Keratinocyte (primary cell): ENCODE results near the gene SH3BGRL. TPM values are rescaled to one million over a fixed set of nuclear protein-coding genes. Genes with fewer than 3 reads are reported as not detected.

ENCODE experiments used
- DNase-seq: peaks from one replicate; pipeline ENCODE4 v3.0.0-alpha.2; 2011; ENCODE audit warnings: low read depth, missing footprints, low spot score
- FAIRE-seq: peaks from 2 replicates; lab custom pipeline; 2011; peaks lifted over from hg19 to GRCh38; lab: Jason Lieb, UNC
- H2AFZ ChIP-seq: 2 replicates; pipeline ENCODE4 v1.6.0; 2012; ENCODE audit warnings: low read length, control low read depth, inconsistent platforms; ENCODE audit not compliant: control insufficient read depth
- H3K27ac ChIP-seq: 2 replicates; pipeline ENCODE4 v1.5.1; 2011; ENCODE audit warnings: low read length; ENCODE audit not compliant: control insufficient read depth, insufficient read depth
- H3K27me3 ChIP-seq: 3 replicates; pipeline ENCODE4 v1.6.0; 2011; ENCODE audit warnings: low read length; ENCODE audit not compliant: control insufficient read depth, insufficient read depth; ENCODE audit errors: extremely low read depth
- H3K36me3 ChIP-seq, 2 experiments: 2 replicates in 1 of 2; 3 replicates in 1 of 2; pipeline ENCODE4 v1.5.1; 2011; ENCODE audit warnings: low read length in 2 of 2, mild to moderate bottlenecking in 1 of 2; ENCODE audit not compliant: control insufficient read depth in 2 of 2, insufficient read depth in 2 of 2; ENCODE audit errors: extremely low read depth in 1 of 2
- H3K4me1 ChIP-seq: 3 replicates; pipeline ENCODE4 v1.5.1; 2011; ENCODE audit warnings: low read length; ENCODE audit not compliant: control insufficient read depth, insufficient read depth; ENCODE audit errors: extremely low read depth
- H3K4me2 ChIP-seq: 3 replicates; pipeline ENCODE4 v1.6.0; 2011; ENCODE audit warnings: low read depth, low read length; ENCODE audit not compliant: control insufficient read depth, insufficient read depth; ENCODE audit errors: extremely low read depth
- H3K4me3 ChIP-seq, 3 experiments: fragments of 200-600 bp in 1 of 3; sonication (generic) in 1 of 3; 2 replicates in 2 of 3; 3 replicates in 1 of 3; pipeline ENCODE4 v1.5.1; 2011 to 2016; ENCODE audit warnings: low read length in 3 of 3, mild to moderate bottlenecking in 3 of 3, control low read depth in 2 of 3, inconsistent platforms in 1 of 3, low read depth in 1 of 3, mixed read lengths in 1 of 3, mixed run types in 1 of 3, moderate library complexity in 1 of 3; ENCODE audit not compliant: control insufficient read depth in 2 of 3, insufficient read depth in 2 of 3; ENCODE audit errors: extremely low read depth in 1 of 3
- H3K79me2 ChIP-seq: 2 replicates; pipeline ENCODE4 v1.6.0; 2012; ENCODE audit warnings: low read length; ENCODE audit not compliant: control insufficient read depth, insufficient read depth
- H3K9ac ChIP-seq: 3 replicates; pipeline ENCODE4 v1.6.0; 2011; ENCODE audit warnings: low read length; ENCODE audit not compliant: control insufficient read depth, insufficient read depth; ENCODE audit errors: extremely low read depth
- H3K9me1 ChIP-seq: 3 replicates; pipeline ENCODE4 v1.6.0; 2011; ENCODE audit warnings: low read length; ENCODE audit not compliant: control insufficient read depth, insufficient read depth; ENCODE audit errors: extremely low read depth
- H3K9me3 ChIP-seq: 2 replicates; pipeline ENCODE4 v1.5.1; 2012; ENCODE audit warnings: low read depth, low read length; ENCODE audit not compliant: control insufficient read depth
- H4K20me1 ChIP-seq: 3 replicates; pipeline ENCODE4 v1.6.0; 2011; ENCODE audit warnings: low read length; ENCODE audit not compliant: control insufficient read depth, insufficient read depth; ENCODE audit errors: extremely low read depth
- CTCF ChIP-seq, 3 experiments: IDR thresholded peaks in 1 of 3; conservative IDR thresholded peaks in 1 of 3; optimal IDR thresholded peaks in 1 of 3; 2 replicates in 2 of 3; 3 replicates in 1 of 3; pipeline versions ENCODE3 to v1.5.1; 2011; ENCODE audit warnings: low read length in 3 of 3, mild to moderate bottlenecking in 3 of 3, moderate library complexity in 2 of 3, control low read depth in 1 of 3, inconsistent platforms in 1 of 3; ENCODE audit not compliant: insufficient read depth in 2 of 3; ENCODE audit errors: extremely low read depth in 1 of 3
- EZH2 ChIP-seq: IDR thresholded peaks from one replicate; pipeline ENCODE4 v1.6.1; 2012; ENCODE audit warnings: inconsistent platforms, mild to moderate bottlenecking, low read length, moderate library complexity
- dilution Hi-C: fragments of 300-500 bp; cut with MboI; formaldehyde crosslinking; loops from one replicate; pipeline ENCODE4 v1.7.0; 2020; ENCODE audit warnings: low sequenced_read_pairs; ENCODE audit not compliant: extremely low pct_ligation_motif_present
- polyA plus RNA-seq, 5 experiments: library from polyadenylated mRNA; depleted of rRNA in 3 of 5; stranded (reverse) in 3 of 5; stranded (forward) in 1 of 5; unstranded in 1 of 5; fragments of >200 nt; gene quantifications; 1 replicate in 1 of 5; 2 replicates in 3 of 5; 3 replicates in 1 of 5; pipeline versions ENCODE4 v1.2.1 to v1.2.3, GENCODE V29; 2011 to 2012; ENCODE audit warnings: missing spikeins in 2 of 5, low read depth in 1 of 5, low replicate concordance in 1 of 5

Gene SH3BGRL
- polyA plus RNA-seq, 1 donor (not counting 4 experiments of a cell fraction or from before 2014, with no cell fraction given), result 82.4 TPM

- Histone ChIP-seq H3K9me1 (no peaks in the 10 kb centered on the region), H2AFZ (no peak overlapping the region), H3K4me2 (no peak overlapping the region), H3K9ac (no peak overlapping the region), H3K4me1 (no peaks in the 10 kb centered on the region), H3K79me2 (no peaks in the 10 kb centered on the region), H4K20me1 (no peaks in the 10 kb centered on the region), H3K27me3 (no peaks in the 10 kb centered on the region), H3K9me3 (no peaks in the 10 kb centered on the region), H3K27ac (no peak overlapping the region), H3K4me3 (no peak overlapping the region), H3K36me3 (no peaks in the 10 kb centered on the region)
- DNase-seq (no peak), FAIRE-seq (no peak)
- TF ChIP-seq CTCF (optimal IDR thresholded peaks at IDR 0.05 in 1 of 3, IDR thresholded peaks at IDR 0.05 in 1 of 3, conservative IDR thresholded peaks at IDR 0.05 in 1 of 3; ENCODE audit: extremely low read depth in 1 of 3, insufficient read depth in 2 of 3, low read length in 3 of 3), result no peak
- TF ChIP-seq EZH2, result no peak
- dilution Hi-C loops, result no loop called here
These were observed 30.3 kb downstream of the SH3BGRL start for GRCh38 chrX:81232218-81232617.

DNA sequence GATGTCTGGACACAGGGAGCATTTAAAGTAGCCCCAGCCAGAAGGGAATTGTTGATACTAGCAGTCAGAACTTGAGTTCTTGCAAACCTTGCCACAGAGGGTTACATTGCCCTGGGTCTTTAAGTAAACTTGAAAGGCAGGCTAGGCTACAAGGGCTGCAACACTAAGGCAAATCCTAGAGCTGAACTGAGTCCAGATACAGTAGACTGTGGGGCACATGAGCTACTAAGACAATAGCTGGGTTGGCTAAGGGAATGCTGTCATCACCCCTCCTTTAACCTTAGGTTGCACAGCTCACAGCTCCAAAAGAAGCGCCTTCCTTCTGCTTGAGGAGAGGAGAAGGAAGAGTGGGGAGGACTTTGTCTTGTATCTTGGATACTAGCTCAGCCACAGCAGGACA lies 35.6 kb downstream of the SH3BGRL start:
- Histone ChIP-seq H3K9me3 (peaks cover 4% of the 10 kb centered on the region), H3K4me1 (no peaks in the 10 kb centered on the region), H3K4me3 (no peak overlapping the region), H3K27ac (no peak overlapping the region), H3K79me2 (no peaks in the 10 kb centered on the region), H3K9ac (no peak overlapping the region), H3K27me3 (no peaks in the 10 kb centered on the region), H3K4me2 (no peak overlapping the region), H2AFZ (no peak overlapping the region), H4K20me1 (no peaks in the 10 kb centered on the region), H3K36me3 (no peaks in the 10 kb centered on the region), H3K9me1 (no peaks in the 10 kb centered on the region)
- dilution Hi-C loops, result no loop called here
- DNase-seq (no peak), FAIRE-seq (no peak)
- TF ChIP-seq EZH2, result no peak
- no peak for TF ChIP-seq CTCF (optimal IDR thresholded peaks at IDR 0.05 in 1 of 3, IDR thresholded peaks at IDR 0.05 in 1 of 3, conservative IDR thresholded peaks at IDR 0.05 in 1 of 3; ENCODE audit: extremely low read depth in 1 of 3, insufficient read depth in 2 of 3, low read length in 3 of 3)
